Activated CD4-positive, alpha-beta T cell treated with anti-CD3 and anti-CD28 coated beads for 1 hour (primary cell): Measurements from ENCODE around the gene TBX5.

Experiments
- DNase-seq: peaks from one replicate; pipeline ENCODE4 v3.0.0-alpha.2; 2020

Gene TBX5

GRCh38 chr12:114314974-114315720 lies 90.8 kb downstream of the TBX5 start:
- DNase-seq, result no peak

DNA sequence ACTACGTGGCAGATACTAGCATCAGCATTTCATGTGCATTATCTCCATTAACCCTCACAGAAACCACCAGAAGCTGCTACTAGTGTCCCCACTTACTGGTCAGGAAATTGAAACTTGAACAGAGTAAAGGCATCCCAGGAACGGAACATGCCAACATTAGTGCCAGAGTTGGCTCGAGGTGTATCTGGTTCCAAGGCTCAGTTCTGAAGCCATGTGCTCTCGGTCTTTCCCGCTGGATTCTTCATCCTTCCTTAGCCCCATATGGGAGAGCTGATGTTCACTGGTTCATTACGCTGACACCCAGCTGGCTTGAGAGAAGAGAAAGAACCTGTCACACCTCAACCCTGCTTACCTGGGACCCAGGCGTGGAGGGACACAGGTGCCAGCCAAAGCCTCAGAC lies 91.5 kb downstream of the TBX5 start:
- DNase-seq, result no peak

- no peak for DNase-seq
Measured at GRCh38 chr12:114313910-114314309, 92.0 kb downstream of the TBX5 start.

DNA sequence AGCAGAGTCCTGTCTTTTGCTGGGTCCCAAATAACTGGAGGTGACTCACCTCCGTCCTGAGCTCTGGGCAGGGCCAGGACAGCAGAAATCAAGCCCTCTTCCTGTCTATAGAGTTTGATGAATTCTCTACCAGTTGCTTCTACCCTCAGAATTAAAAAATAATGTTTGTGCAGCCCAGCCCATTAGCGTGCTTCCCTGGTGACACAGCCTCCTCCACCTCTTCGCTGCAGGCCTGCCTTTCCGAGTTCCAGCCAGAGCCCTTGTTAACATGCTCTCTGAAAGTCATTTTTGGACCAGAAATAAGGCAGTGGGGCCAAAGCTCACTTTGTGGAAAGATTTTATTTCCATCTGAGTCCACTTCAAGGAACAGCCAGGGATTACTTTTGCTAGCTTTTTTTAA lies 94.0 kb downstream of the TBX5 start:
- DNase-seq, result no peak

DNA sequence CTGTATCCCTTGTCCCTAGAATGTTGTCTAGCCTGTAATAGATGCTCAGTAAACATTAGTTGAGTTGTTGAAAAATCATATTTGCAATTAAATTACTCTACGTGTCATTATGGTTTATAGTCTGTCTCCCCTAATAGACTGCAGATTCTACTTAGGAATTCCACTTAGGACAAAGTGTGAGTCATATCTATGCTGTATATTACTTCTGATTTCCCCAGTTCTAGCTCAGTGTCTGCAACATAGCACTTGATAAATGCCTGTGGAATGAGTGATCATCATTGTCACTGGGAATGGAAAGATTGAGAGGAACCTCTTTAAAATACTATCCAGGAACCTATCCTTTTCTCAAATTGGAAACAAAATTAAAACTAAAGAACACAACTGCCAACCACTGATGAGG lies 99.3 kb downstream of the TBX5 start:
- no peak for DNase-seq

GRCh38 chr12:114305446-114305845 lies 100.5 kb downstream of the TBX5 start:
- DNase-seq, result no peak
